Measurements from ENCODE around the gene STYXL1.

The STYXL1 gene

DNA sequence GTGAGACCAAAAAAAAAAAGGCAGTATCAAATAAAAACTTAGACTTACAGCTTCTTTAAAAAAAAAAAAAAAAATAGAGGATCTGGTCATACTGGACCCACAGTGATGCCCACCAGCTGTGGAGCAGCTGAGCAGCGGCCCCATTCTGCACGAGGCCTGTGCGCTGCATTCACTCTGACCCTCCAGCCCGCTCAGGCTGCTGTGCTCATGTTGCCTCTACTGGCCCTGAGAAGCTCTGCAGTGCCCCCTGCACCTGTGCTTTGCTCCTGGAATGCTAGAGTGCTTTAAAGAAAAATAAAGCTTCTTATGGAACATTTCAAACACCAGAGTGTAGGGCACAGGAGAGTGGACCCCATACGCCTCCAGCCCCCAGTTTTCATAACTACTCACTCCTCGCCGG, 86.6 kb downstream of the STYXL1 start:
- DNase-seq (ENCODE audit: low spot score): no peak
- Histone ChIP-seq H3K27ac (peak overlapping the region; percentile 85 to 89), H3K4me3 (no peak overlapping the region)
- TF ChIP-seq, protein P1, sequence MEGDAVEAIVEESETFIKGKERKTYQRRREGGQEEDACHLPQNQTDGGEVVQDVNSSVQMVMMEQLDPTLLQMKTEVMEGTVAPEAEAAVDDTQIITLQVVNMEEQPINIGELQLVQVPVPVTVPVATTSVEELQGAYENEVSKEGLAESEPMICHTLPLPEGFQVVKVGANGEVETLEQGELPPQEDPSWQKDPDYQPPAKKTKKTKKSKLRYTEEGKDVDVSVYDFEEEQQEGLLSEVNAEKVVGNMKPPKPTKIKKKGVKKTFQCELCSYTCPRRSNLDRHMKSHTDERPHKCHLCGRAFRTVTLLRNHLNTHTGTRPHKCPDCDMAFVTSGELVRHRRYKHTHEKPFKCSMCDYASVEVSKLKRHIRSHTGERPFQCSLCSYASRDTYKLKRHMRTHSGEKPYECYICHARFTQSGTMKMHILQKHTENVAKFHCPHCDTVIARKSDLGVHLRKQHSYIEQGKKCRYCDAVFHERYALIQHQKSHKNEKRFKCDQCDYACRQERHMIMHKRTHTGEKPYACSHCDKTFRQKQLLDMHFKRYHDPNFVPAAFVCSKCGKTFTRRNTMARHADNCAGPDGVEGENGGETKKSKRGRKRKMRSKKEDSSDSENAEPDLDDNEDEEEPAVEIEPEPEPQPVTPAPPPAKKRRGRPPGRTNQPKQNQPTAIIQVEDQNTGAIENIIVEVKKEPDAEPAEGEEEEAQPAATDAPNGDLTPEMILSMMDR (IDR thresholded peaks at IDR 0.05): no peak

DNA sequence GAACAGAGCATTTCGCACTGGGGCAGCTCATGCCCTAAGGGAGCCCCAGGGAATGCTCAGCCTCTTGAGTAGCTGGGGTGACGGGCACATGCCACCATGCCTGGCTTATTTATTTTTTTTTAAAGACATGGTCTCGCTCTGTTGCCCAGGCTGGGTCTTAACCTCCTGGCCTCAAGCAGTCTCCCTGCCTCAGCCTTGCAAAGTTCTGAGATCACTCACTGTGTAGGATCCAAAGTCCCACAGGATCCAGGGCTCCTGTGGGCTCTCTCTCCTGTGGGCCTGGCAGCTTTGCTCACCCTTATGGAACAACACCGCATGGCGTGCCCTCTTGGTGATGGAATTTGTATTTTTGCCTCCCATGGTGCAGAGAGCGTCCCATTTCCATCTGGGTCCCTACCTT, 87.4 kb downstream of the STYXL1 start:
- peak overlapping the region in 1 of 2 donors; percentile 24 for H3K27ac ChIP-seq
- no peak overlapping the region for H3K4me3 ChIP-seq
- TF ChIP-seq, protein P1 (IDR thresholded peaks at IDR 0.05): no peak
- DNase-seq (ENCODE audit: low spot score): no peak

DNA sequence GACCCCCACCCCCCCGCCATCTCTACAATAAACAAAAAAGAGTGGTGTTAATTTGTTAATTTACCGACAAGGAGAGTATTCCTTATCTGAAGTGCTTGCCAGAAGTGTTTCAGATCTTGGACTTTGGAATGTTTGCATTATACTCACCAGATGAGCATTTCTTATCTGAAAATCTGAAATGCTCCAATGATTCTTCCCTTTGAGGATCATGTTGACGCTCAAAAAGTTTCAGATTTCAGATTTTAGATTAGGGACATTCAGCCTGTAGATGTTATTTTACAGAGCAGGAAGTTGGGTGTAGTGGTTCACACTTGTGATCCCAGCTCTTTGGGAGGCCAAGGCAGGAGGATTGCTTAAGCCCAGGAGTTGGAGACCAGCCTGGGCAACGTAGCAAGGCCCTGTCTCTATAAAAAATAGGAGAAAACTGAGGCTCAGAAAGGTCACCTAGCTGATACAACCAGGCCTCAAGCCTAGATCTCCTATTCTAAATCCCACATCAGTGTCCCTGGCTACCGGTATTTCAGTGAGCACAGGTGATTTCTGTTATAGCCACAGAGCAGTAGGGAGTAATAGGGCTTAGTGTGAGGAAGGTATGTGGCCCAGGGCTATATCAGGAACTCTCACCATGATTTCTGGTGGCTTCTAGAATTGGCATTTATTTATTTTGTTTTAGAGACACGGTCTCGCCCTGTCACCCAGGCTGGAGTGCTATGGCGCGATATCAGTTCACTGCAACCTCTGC, 88.8 kb downstream of the STYXL1 start:
- TF ChIP-seq, protein P1 (IDR thresholded peaks at IDR 0.05): no peak
- H3K27ac ChIP-seq: no peak overlapping the region
- DNase-seq (ENCODE audit: low spot score): no peak
- H3K4me3 ChIP-seq: no peak overlapping the region

DNA sequence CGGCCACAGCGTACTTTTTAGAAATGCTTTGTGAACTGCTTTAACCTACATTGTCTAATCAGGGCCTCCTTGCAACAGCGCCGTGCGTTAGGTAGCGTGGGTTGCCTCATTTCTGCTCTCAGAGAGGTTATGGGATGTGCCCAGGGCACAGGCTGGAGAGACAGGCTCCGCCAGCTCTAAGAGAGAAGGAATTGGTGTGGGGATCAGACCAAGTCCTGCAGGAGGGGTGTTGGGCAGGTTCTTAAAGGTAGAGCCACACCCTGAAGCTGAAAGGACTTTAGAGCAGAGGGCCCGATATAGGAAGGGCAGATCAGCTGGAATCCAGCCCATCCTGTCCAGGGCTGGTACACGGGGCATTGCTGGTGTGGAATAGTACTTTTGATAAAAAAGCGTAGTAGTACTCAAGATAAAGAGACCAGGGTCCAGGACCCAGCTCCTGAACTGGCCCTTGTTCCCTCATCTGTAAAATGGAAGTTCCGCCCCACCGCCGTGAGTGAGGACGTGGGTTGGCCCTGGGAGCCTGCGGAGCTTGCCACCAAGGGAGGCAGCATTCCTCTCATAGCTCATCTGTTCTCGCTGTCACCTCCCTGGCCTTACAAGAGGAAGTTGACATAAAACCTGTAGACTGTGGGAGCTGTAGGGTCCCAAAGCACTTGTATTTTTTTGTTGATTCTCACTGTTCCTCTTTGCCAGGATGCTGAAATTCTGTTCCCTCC, 90.6 kb downstream of the STYXL1 start:
- DNase-seq (ENCODE audit: low spot score): no peak

DNA sequence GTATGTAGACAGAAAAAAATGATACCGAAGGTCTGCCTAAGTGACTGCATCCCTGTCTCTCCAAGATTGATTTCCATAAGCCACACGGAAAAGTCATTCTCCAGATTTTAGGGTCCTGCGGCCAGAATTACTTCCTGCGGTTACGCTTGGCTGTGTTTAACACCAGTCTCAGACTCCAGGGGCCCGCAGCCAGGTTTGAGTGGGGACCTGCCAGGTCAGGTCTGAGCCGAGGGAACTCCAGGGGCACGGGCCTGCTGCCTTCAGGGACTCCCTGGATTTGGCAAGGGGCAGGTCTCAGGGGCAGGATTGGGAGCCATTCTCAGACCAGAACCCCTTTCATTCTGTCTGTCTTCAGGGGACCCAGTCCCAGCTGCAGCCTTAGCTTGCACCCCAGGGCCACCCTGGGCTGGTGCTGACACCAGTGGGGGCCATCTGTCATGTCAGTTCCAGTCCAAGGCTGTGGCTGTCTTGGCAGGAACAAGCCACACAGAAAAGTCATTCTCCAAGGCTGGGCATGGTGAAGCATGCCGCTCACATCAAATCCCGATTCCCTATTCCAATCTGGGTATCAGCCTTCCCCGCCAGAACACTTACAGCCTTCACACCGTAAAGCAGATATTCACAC, 92.4 kb downstream of the STYXL1 start:
- no peak overlapping the region for H3K4me3 ChIP-seq
- H3K27ac ChIP-seq: no peak overlapping the region
- no peak for DNase-seq (ENCODE audit: low spot score)
- TF ChIP-seq, protein P1 (IDR thresholded peaks at IDR 0.05): no peak

More for the DNA sequence above, 90.6 kb downstream of the STYXL1 start:
- H3K4me3 ChIP-seq: no peak overlapping the region
- no peak overlapping the region for H3K27ac ChIP-seq
- TF ChIP-seq, protein P1 (IDR thresholded peaks at IDR 0.05): no peak

DNA sequence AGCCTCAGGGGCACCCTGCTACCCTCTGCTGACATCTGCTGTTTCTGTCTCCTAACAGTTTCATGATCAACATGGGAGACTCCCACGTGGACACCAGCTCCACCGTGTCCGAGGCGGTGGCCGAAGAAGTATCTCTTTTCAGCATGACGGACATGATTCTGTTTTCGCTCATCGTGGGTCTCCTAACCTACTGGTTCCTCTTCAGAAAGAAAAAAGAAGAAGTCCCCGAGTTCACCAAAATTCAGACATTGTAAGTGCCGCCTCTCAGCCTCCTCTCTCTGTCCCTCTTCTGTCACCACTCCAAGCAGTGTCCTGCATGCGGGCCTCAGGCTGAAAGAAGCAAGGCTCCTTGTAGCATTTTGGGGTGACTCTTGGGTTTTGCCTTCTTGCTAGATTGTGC, 93.9 kb downstream of the STYXL1 start:
- Histone ChIP-seq H3K4me3 (no peak overlapping the region), H3K27ac (no peak overlapping the region)
- TF ChIP-seq, protein P1 (IDR thresholded peaks at IDR 0.05): no peak
- no peak for DNase-seq (ENCODE audit: low spot score)

All from coronary artery (tissue), 2 donors.